CD4-positive, alpha-beta T cell treated with Interleukin-17A for 4 hours (primary cell): ENCODE measurements around the gene ORMDL3.
"Not testable (repeated sequence)": the region's sequence is repeated elsewhere in the genome, so short reads cannot be mapped to it uniquely, and the experiment has no call there.

ENCODE experiments used
- DNase-seq: peaks from one replicate; pipeline ENCODE4 v3.0.0-alpha.2; 2020; ENCODE audit warnings: mixed read lengths

The ORMDL3 gene

DNA sequence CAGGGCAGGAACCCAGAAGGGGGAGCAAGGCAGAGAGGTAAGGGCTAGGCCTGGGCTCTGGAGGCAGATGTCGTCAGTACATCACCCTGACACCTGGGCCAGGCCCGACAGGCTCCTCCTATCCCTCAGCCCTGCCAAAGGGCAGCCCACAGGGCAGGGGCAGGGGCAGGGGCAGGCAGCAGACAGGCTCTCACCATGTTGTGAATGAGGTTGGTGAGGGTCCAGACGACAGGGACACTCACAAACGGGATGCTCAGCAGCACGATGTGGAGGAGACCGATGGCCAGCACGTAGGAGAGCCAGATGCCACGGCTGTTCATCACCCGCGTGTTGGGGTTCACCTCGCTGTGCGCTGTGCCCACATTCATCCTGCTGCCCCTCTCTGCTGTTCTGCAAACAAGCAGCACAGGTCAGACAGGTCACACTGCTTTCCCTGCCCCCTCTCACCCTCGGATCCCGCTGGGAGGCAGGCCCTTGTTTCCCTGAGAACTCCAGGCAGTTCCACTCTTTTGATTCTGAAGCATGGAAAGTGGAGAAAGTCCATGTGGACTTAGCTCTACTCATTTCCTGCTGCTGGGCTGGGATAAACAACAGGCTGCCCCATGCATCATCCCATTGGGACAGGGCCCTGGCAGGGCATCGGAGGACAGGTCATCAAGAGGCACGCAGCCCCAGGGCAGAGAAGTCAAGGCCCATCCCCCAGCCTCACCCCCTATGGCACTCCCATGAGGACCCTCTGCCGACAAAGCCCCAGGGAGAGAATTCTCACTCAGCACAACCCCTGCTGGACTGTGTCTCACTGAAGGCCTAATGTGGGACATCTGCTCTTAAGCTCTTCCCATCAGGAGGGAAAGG is 3.3 kb downstream of the ORMDL3 start:
- DNase-seq: no peak

GRCh38 chr17:39923230-39923629 is 4.2 kb downstream of the ORMDL3 start:
- no peak for DNase-seq

DNA sequence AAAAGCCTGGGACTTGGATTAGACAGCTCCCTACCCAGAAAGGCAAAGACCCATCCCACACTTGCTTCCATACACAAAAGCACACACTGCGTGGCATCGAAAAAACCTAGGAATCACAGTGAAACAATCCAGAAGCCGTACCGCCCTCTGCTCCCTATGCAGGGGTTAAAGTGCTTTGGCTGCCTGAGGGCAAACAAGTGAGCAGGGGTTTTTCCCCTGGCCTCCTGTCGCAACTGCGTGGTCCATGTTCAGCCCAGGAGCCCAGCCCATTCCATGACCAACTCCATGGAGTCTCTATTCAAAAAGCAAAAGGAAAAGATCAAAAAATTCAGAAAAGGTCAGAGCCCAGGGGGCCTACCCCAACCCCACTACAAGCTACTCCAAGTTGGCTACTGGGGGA is 5.4 kb downstream of the ORMDL3 start:
- DNase-seq: no peak

GRCh38 chr17:39921323-39921722 is 6.1 kb downstream of the ORMDL3 start:
- DNase-seq: peak; percentile 29

DNA sequence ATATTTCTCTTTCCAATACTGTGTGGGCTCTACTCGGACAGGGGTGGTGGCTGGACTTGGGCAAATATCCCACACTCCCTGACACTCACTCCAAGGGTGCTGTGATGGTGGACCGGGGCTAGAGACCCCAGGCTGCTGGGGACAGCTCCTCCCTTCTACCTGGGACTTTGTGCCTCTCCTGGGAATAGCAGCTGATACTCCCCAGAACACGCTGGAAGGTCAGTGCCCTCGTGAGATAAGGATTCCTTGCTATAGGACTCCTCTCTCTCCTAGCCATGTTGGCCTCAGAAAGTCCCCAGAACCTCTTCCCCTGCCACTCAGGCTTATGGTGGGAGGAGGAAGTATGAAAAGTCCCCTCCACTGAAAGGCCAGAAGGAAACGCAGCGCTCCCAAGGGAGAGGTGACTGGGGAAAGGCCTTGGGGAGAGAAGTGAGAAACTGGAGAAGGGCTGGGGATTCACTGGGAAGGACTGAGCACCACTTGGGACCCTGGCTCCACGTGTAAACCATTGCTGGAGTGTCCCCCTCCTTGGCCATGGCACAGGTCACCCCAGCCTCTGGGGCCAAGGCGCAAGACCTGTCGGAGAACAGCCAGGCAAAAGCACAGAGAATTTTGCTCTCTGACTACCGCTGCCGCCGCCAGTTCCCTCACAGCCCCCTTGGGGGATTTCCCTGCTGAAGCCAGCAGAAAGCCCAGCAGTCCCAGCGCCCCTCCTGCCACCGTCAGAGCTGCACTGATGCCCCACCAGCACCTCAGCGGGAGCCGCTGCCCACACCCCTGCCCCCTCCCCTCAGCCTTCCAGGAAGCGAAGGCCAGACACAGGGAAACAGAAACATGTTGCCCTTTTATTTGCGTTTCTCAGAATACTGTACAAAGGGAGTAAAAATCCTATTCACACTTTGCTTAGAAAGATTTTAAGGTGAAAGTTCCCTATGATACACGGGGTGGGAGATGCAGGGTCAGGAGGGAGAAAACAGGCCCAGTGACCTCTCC is 6.9 kb downstream of the ORMDL3 start:
- DNase-seq: peak; percentile 21

DNA sequence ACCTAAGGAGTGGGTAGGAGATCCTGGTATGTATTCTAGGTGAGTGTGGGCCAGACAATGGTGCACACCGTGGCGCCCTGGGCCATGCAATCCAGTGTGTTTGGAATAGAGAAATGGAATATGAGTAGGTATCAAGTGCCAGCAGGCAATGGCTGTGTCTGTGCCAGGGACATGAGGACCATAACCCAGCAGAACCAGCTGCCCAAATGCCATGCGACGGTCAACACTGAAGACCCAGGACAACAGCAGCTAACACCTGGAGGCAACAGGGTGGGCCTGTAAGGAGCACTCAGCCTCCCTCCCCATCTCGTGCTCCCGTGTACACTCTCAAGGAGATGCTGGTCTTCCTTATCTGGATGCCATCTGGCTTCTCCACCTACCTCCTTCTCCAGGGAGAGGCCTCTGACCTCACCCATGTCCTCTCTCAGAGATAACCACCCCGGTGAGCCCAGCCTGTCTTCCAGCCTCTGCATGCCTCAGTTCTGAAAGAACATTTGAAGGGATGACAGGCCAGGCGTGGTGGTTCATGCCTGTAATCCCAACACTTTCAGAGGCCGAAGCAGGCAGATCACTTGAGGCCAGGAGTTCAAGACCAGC is 8.2 kb downstream of the ORMDL3 start:
- no peak for DNase-seq

- DNase-seq: no peak
Measured at GRCh38 chr17:39916918-39917317, 10.5 kb downstream of the ORMDL3 start.

- no peak for DNase-seq
Measured at GRCh38 chr17:39915559-39915958, 11.8 kb downstream of the ORMDL3 start.

GRCh38 chr17:39913989-39914388 is 13.4 kb downstream of the ORMDL3 start:
- no peak for DNase-seq

GRCh38 chr17:39908789-39909352 is 18.5 kb downstream of the ORMDL3 start:
- no peak for DNase-seq

DNA sequence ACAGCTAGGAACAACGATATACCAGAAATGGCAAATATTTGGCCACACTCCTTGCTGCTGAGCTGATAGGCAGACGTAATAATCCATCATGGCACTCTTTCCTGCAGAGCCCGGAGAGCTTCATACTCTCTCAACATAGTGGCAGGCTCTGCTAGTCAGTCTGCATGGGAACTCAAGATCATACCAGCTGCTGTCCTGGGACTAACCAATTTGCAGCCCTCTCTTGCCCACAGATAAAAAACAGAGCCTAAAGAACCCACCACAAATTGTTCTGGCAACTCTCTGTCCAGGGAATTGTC is 22.5 kb downstream of the ORMDL3 start:
- no peak for DNase-seq

GRCh38 chr17:39903158-39903884 is 24.1 kb downstream of the ORMDL3 start:
- DNase-seq: peak; percentile 23

DNA sequence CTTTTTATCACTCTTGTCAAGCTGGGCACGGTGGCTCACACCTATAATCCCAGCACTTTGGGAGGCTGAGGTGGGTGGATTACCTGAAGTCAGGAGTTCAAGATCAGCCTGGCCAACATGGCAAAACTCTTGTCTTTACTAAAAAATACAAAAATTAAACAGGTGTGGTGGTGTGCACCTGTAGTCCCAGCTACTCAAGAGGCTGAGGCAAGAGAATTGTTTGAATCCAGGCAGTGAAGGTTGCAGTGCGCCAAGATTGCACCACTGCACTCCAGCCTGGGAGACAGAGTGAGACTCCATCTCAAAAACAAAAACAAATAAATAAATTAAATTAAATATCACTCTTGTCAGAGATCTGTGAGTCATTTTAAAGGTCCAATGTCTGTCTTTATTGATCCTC is 25.4 kb downstream of the ORMDL3 start:
- DNase-seq: not testable (repeated sequence)

GRCh38 chr17:39899215-39899614 is 28.2 kb downstream of the ORMDL3 start:
- no peak for DNase-seq

- no peak for DNase-seq
Measured at GRCh38 chr17:39898088-39898487, 29.3 kb downstream of the ORMDL3 start.

- no peak for DNase-seq
Measured at GRCh38 chr17:39894681-39895376, 32.6 kb downstream of the ORMDL3 start.

GRCh38 chr17:39889200-39889599 is 38.2 kb downstream of the ORMDL3 start:
- DNase-seq: no peak

DNA sequence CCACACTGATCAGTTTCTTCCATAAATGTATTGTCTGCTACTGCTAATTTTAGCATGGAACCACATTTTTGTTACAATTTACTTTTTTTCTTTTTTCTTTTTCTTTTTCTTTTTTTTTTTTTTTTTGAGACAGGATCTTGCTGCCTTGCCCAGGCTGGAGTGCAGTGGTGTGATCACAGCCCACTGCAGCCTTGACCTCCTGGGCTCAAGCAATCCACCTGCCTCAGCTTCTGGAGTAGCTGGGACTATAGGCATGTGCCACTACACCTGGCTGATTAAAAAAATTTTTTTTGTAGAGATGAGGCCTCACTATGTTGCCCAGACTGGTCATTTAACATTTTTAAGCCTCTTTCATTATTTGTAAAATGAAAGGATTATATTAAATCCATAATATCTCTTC is 40.3 kb downstream of the ORMDL3 start:
- no peak for DNase-seq

DNA sequence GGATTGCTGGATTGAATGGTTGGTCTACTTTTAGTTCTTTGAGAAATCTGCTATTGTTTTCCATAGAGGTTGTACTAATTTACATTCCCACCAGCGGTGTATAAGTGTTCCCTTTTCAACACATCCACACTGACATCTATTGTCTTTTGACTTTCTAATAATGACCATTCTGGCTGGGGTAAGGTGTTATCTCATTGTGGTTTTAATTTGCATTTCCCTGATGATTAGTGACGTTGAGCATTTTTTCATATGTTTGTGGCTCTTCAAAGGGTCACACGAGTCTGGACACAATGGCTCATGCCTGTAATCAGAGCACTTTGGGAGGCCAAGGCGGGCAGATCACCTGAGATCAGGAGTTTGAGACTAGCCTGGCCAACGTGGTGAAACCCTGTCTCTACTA is 41.3 kb downstream of the ORMDL3 start:
- not testable (repeated sequence) for DNase-seq

DNA sequence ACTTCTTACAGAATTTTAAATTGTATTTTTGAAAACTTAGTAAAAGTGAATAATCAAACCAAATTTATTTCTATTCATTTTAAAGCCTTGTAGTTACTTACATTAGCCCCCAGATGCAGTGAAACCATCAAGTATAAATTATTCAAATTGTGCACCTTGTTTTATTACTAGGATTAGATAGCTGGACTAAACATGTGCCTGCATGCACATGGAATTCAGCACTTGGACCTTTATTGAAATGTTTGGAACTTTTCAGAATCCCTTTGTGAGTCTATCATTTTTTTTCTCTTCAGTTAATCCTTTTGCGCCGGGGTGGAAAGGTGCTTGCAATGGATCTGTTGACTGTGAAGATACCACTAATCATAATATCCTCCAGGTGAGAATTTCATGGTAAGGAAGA is 54.6 kb downstream of the ORMDL3 start:
- no peak for DNase-seq

DNA sequence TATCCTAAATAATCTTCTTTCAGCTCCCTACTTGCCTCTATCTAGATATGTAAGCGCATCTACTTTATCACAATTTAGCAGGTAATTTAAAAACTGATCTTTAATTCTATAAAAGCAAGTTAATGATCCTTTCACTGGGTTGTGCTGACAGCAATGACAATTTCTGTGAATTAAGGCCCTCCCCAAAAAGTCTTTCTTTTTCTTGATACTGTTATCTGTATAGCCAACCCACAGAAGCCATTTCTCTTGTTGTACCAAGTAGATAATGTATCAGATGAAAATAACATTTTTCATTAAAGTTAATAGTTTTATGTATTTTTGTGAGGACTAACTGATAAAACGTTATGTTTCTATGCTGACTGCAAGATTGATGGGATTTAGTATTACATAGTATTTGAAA is 55.6 kb downstream of the ORMDL3 start:
- no peak for DNase-seq
